ENCODE data around the gene CIRBP.

- TF ChIP-seq CTCF (IDR thresholded peaks at IDR 0.05) (no peak), POLR2AphosphoS5 (IDR thresholded peaks at IDR 0.05; ENCODE audit: low read depth, low read length) (no peak), SMC3 (IDR thresholded peaks at IDR 0.05; ENCODE audit: low read depth, low read length) (no peak)
Measured at GRCh38 chr19:1258707-1259205, 10.4 kb upstream of the CIRBP start.
